SIG-M5 treated with dmso at 0.1 percent for 504 hours (cell line): ENCODE measurements around the gene LTA.

Experiments used
- DNase-seq: peaks from one replicate; lab custom pipeline; 2025; ENCODE audit not compliant: unreplicated experiment; lab: John Stamatoyannopoulos, UW

Gene LTA

GRCh38 chr6:31621991-31622390 lies 49.9 kb downstream of the LTA start:
- no peak for DNase-seq

- DNase-seq, result peak; percentile 89
Observed at GRCh38 chr6:31622684-31623091, 50.6 kb downstream of the LTA start.
